Dermis lymphatic vessel endothelial cell (primary cell): ENCODE data around the gene SIX2. TPM values are rescaled to one million over a fixed set of nuclear protein-coding genes. Genes with fewer than 3 reads are reported as not detected.

Experiments
- total RNA-seq: library from RNA; depleted of rRNA; stranded (reverse); fragments of >200 nt; gene quantifications from 2 replicates; pipeline ENCODE4 v1.2.1, GENCODE V29; 2014

The SIX2 gene
- total RNA-seq, result 0.11 TPM in 1 of 2 replicates, not detected in the other

GRCh38 chr2:45009303-45009927 is at the start of gene SIX2:
Gene SIX2, minus strand, starts transcription at chr2:45009452. Its CDS starts 342 bp downstream, at chr2:45009110.

Other genes starting within 250 kb of the SIX2 start
- gene SIX3, start 67.8 kb downstream of the SIX2 start, total RNA-seq, result not detected in 2 replicates